GM12873 (cell line): ENCODE data around the gene TRIO.

Experiments
- CTCF ChIP-seq: IDR thresholded peaks from 2 replicates; pipeline ENCODE4 v1.5.1; 2012; ENCODE audit warnings: low read depth, mild to moderate bottlenecking, moderate library complexity, low read length, control low read depth; ENCODE audit not compliant: insufficient read depth; ENCODE audit errors: missing control alignments

The TRIO gene

GRCh38 chr5:14429101-14430050 is 286.2 kb downstream of the TRIO start:
- TF ChIP-seq CTCF = no peak

- TF ChIP-seq CTCF = no peak
Observed at GRCh38 chr5:14431534-14431933, 288.4 kb downstream of the TRIO start.

GRCh38 chr5:14432931-14433589 is 289.9 kb downstream of the TRIO start:
- no peak for TF ChIP-seq CTCF

- TF ChIP-seq CTCF = no peak
Observed at GRCh38 chr5:14435481-14435880, 292.3 kb downstream of the TRIO start.

GRCh38 chr5:14436801-14437542 is 293.8 kb downstream of the TRIO start:
- TF ChIP-seq CTCF = no peak

- no peak for TF ChIP-seq CTCF
Observed at GRCh38 chr5:14438195-14438606, 295.1 kb downstream of the TRIO start.

GRCh38 chr5:14439087-14439871 is 296.1 kb downstream of the TRIO start:
- no peak for TF ChIP-seq CTCF
